CD1c-positive myeloid dendritic cell (primary cell): ENCODE measurements around the gene ENPP6.
A peak's percentile ranks its signal among the peaks of the same experiment; 100 is the strongest.
"Not testable (repeated sequence)": the region's sequence is repeated elsewhere in the genome, so short reads cannot be mapped to it uniquely, and the experiment has no call there.

ENCODE experiments used
- DNase-seq: peaks from one replicate; pipeline ENCODE4 v3.0.0-alpha.2; 2016; ENCODE audit errors: extremely low spot score

The ENPP6 gene

DNA sequence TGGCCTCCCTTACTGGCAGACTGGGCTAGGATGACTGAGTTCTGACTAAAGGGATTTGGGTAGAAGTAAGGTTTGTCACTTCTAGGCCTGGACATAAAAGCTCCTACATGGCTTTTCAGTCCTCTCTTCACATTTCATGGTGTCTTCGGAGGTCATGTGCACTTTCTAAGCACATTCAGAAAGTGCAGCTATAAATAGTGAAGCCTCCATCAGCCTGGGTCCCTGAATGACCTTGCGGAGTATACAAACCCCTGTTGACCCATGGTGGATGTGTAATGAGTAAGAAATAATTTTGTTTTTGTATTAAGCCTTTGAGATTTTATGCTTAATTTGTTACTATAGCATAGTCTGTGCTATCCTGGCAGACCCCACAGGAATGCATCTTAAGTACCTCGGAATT lies 158.6 kb downstream of the ENPP6 start:
- DNase-seq = no peak

DNA sequence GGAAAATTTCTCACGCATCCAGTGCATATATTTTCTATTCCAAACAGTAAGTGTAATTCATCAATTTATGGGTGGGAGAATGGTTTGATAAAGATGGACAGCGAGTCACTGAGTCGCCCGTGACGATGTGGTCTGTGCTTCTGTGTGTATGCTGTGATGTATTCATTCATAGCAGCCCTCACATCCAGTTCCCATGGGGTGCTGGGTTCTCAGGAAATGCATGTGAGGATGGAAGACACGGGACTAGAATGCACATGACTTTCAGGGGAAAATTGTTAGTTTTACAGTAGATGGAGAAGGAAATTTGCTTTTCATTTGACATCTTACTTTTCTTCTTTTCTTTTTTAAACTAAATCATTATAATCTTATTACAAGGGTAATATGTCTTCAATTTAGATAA lies 159.6 kb downstream of the ENPP6 start:
- DNase-seq = no peak

DNA sequence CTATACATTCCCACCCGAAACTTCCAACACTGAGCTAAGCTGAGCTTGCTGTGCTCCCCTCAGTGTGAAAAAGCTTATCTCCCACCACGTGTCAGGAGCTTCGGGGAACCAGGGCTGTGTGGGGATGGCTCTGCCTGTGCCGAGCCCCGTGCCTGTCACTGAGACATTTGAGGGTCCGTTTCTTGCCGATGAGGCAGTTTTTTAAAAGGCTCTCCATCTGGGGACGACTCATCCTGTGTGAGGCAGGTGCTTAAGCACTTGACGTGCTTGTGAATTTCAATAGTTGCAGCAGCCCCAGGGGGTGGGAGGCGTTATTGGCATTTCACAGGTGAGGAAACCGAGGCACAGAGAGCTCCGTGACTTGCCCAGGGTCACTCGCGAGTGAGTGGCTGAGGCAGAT lies 160.8 kb downstream of the ENPP6 start:
- no peak for DNase-seq

DNA sequence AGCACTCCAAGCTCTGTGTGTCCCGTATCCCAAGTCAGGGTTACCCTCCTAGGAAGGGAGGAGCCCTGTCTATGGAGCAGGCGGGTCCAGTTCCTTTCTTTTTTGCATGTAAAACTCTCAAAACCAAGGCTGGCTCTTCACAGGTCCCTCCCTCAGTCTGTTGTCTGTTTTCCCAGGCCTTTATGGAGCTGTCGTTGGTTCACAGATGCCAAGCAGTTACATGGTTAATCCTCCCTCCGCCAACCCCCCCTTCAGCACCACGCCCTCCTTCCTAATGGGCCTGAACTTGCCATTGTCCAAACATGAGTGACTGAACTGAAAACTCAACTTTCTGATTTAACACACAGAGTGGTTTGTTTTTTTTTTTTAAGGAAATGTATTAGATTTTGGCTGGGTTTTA lies 164.2 kb downstream of the ENPP6 start:
- no peak for DNase-seq

DNA sequence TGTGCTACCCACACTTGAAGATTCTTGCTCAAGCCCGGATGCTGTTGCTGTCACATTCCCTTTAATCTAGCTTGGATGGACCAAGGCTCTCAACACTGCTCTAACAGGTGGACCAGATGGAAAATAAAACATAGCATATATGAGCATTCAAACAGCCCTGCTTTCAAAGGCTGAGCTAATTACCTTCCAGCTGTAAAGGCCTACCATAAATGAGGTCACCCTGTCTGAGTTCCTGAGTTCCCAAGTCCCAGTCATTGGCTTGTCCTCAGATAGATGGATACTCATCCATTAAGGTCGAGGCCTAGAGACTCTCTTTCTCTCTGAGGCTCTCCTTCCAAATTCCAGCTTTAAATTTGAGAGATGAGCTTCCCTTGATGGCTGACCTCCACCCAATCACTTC lies 165.1 kb downstream of the ENPP6 start:
- DNase-seq = no peak

DNA sequence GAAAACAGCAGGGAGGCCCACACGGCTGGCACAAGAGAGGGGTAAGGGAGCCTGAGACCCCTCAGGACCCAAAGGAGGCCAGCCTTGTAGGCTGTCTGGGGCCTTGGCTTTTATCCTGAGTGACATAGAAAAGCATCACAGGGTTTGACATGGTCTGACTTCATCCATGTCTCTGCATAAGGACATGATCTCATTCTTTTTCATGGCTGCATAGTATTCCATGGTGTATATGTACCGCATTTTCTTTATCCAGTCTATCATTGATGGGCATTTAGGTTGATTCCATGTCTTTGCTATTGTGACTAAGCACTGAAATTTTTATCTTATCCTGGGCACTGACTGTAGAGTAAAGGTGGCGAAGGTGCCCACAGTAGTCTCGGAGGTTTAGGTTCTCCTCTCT lies 166.4 kb downstream of the ENPP6 start:
- DNase-seq = not testable (repeated sequence)

DNA sequence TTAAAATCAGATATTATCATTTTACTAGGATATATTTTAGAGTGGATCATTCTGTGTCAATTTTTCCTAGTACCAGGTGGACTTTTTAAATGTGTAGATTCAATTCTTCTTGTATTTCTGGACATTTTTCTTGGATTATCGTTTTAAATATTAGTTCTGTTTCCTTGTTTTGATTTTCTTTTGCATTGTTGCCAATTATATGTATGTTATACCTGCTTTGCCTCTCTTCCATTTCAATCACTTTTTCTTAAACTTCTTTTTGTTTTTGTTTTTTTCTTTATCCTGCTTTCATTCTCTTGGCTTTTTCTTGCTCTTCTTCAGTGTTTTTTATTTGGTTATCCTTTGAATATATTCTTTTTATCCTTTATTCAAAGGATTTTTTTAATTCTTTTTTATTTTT lies 171.5 kb downstream of the ENPP6 start:
- no peak for DNase-seq

DNA sequence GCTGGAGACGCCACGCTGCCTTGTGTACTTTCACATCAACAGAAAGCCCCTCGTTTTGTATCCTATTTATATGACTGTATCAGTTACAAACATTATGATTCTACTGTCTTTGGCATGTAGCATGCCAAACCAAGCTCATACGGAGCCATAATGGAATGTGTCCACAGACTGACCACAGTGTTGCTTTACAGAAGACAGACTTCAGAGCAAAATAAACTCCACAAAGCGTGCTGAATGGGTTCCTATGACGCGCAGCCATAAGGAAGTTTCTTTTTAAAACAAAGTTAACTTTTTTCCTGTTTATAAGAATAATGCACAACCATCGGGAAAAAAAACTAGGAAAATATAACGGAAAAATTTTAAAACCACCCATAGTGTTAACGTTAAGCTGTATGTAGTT lies 176.5 kb downstream of the ENPP6 start:
- no peak for DNase-seq

DNA sequence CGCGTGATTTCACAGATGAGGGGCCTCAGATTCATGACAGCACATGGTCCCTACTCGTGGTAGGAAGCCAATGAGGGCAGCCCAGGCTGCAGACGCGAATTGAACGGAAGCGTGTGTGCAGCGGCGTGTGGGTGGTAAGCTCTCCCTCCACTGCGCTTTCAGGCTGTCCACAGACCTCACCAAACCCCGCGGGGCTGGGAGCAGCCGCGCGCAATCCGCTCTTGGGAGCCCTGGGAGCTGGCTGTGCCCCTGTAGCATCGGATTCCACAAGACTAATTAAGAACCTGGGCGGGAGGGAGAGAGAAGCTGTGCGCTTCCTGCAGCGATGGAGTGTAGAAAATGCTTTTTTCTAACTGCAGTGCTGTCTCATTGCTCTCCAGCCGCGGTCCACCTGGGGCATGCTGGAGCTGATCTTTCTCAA lies 177.7 kb downstream of the ENPP6 start:
- peak; percentile 1 for DNase-seq
